ENCODE results near the gene CNTNAP1. TPM values are rescaled to one million over a fixed set of nuclear protein-coding genes. Genes with fewer than 3 reads are reported as not detected.

CNTNAP1 gene
- total RNA-seq, 1 experiment from 2014 or later = 6.4 TPM

- no peak for ATAC-seq
- RAD21 ChIA-PET (ENCODE audit: low non-redundant PET in 1 of 2, low total read pairs in 2 of 2, uncharacterized antibody in 2 of 2, unreplicated experiment in 2 of 2) = no interaction called here
- H3K9ac ChIP-seq (ENCODE audit: low read length) = no peak overlapping the region
- H3K27me3 ChIP-seq (ENCODE audit: insufficient read depth, low read length) = no peaks in the 10 kb centered on the region
- no peaks in the 10 kb centered on the region for H3K4me1 ChIP-seq (ENCODE audit: control insufficient read depth in 1 of 2, insufficient read depth in 2 of 2, low read length in 2 of 2)
- no peak overlapping the region for H3K4me2 ChIP-seq (ENCODE audit: low read length)
- CTCF ChIA-PET = interaction anchor here (1.7 kb wide), 1 partner anchor 48 kb away, joined by 4 read pairs; no protein-coding TSS in a partner anchor
- no peaks in the 10 kb centered on the region for H3K79me2 ChIP-seq (ENCODE audit: insufficient read depth, low read length)
- H4K20me1 ChIP-seq (ENCODE audit: insufficient read depth) = no peaks in the 10 kb centered on the region
- no peak overlapping the region for H3K4me3 ChIP-seq (replicated peaks in 1 of 2; ENCODE audit: low read depth in 1 of 2, low read length in 2 of 2)
- DNase-seq (ENCODE audit: low read depth, low spot score) = no peak
- H3K9me3 ChIP-seq (ENCODE audit: control insufficient read depth in 1 of 2, insufficient read depth in 1 of 2, low read depth in 1 of 2, low read length in 2 of 2) = no peaks in the 10 kb centered on the region
- TF ChIP-seq EGR1 (IDR thresholded peaks at IDR 0.05; ENCODE audit: low read depth) (no peak), REST (IDR thresholded peaks at IDR 0.05; ENCODE audit: low read depth) (no peak), EZH2 (IDR thresholded peaks at IDR 0.05) (no peak), YY1 (IDR thresholded peaks at IDR 0.05; ENCODE audit: extremely low read depth, insufficient replicate concordance, low read depth, low read length) (no peak), CTCF (IDR thresholded peaks at IDR 0.05 in 2 of 3, conservative IDR thresholded peaks at IDR 0.05 in 1 of 3; ENCODE audit: borderline replicate concordance in 1 of 3, insufficient read depth in 1 of 3, low read depth in 2 of 3, low read length in 2 of 3) (no peak), SP1 (IDR thresholded peaks at IDR 0.05; ENCODE audit: low read depth) (no peak), POLR2AphosphoS5 (IDR thresholded peaks at IDR 0.05; ENCODE audit: low read depth, low read length) (no peak), FOSL1 (IDR thresholded peaks at IDR 0.05; ENCODE audit: low read depth) (no peak), ZBTB33 (IDR thresholded peaks at IDR 0.05; ENCODE audit: extremely low read depth, insufficient replicate concordance, low read length) (no peak), EZH2phosphoT487 (IDR thresholded peaks at IDR 0.05; ENCODE audit: borderline replicate concordance) (no peak)
- intact Hi-C loops (cut with micrococcal nuclease) = no loop called here
- no peak overlapping the region for H2AFZ ChIP-seq (ENCODE audit: low read depth, low read length, poor library complexity, severe bottlenecking)
- BruUV-seq (replicated peaks) = no TSS peak
- no peaks in the 10 kb centered on the region for H3K9me2 ChIP-seq (ENCODE audit: insufficient read depth)
- POLR2A ChIA-PET = interaction anchor here (0.7 kb wide), 1 partner anchor 308 kb away, joined by 4 read pairs; no protein-coding TSS in a partner anchor
- H3K36me3 ChIP-seq (ENCODE audit: control insufficient read depth in 1 of 2, insufficient read depth in 2 of 2, low read length in 2 of 2) = no peaks in the 10 kb centered on the region
- no peak overlapping the region for H3K27ac ChIP-seq (ENCODE audit: low read depth, low read length)
Observed at GRCh38 chr17:42632949-42633444, 49.3 kb upstream of the CNTNAP1 start.
